ENCODE results near the gene CDKN1C.

The CDKN1C gene

DNA sequence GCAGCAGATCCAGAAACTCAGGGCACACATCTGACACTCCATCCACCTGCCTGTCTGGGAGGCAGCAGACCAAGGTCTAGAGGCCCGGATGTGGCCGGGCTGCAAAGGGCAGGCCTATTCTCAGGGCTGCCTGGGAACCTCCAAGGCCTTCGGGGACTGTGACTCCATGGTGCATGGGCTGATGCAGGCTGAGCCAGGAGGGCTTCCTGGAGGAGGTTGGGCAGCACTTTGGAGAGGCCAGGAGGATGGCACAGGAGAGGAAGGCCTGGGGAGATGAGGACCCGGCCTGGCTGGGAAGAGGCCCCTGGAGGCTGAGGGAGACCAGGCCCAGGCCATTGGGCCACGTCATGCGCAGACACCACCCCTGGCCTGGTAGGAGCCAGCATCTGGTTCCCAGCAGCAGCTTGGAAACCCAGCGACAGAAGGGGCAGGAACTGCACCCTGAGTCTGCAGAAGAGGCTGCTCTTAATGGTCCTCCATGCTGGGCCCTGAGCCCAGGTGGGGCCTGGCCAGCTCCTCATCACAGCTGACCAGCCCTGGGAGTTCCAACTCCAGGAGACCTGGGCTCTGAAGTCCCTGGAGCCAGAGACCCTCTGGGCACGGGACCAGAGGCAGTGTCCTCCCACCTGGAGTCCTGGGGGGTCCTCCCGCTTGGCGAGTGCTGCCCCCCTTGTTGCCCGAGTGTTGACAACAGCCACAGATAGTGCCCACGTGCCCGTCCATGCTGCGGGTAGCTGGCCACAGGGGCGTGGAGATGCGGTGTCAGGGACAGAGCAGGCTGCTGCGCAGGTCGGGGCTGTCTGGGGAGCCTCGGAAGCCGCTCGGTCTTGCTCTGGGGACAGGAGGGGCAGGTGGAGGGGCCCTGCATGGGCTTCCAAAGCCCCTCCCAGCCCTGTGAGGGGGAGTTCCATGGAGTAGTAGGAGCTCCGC lies 38.1 kb upstream of the CDKN1C start:
- DNase-seq (ENCODE audit: low read depth in 3 of 3): no peak

- DNase-seq (ENCODE audit: low read depth in 3 of 3): no peak
These were observed 37.1 kb upstream of the CDKN1C start for GRCh38 chr11:2922655-2923054.

- DNase-seq (ENCODE audit: low read depth in 3 of 3): no peak
These were observed 36.3 kb upstream of the CDKN1C start for GRCh38 chr11:2921742-2922493.

GRCh38 chr11:2921261-2921660 lies 35.7 kb upstream of the CDKN1C start:
- no peak for DNase-seq (ENCODE audit: low read depth in 3 of 3)

- no peak for DNase-seq (ENCODE audit: low read depth in 3 of 3)
These were observed 34.8 kb upstream of the CDKN1C start for GRCh38 chr11:2920343-2920742.

- no peak for DNase-seq (ENCODE audit: low read depth in 3 of 3)
These were observed 34.3 kb upstream of the CDKN1C start for GRCh38 chr11:2919837-2920236.

DNA sequence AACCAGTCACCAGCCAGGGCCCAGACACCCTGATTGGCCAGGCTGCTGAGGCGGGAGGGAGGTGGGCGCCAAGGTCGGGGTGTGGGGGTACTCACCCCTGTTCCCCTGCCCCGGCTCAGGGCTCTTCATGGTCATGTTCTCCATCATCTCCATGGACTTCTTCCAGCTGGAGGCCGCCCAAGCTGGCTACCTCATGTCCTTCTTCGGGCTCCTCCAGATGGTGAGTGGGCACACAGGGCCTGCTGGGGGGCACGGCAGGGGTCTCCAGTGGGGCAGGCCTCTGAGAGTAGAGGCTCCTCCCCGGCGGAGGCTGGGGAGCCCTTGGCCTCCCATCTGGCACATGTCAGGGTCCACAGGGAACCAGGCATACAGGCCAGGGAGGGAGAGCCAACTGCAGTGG lies 33.6 kb upstream of the CDKN1C start:
- no peak for DNase-seq (ENCODE audit: low read depth in 3 of 3)

DNA sequence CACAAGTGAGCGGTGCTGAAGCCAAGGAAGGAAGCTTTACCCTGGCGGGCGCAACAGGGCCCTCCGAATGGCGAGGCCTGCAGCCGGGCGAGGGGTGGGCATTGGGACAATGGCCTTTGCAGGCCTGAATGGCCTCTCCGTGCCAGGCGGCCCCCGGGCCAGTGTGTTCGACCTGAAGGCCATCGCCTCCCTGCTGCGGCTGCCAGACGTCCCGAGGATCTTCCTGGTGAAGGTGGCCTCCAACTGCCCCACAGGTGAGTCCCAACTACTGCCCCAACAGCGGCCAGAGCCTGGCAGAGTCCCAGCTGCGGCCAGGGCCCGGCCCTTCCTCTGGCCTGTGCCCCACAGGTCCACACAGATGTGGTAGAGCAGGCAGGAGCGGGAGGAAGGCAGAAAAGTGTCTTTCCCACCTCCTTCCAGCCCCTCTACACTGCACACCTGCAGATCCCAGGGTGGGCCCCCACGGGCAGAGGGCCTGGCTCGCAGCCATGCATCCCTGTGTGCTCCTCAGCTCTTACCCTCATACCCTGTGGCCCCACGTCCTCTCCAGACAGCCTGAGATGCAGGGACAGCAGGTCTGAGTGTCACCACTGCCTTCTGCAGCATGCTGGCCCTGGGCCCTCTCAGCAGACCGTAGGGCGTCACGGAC lies 32.4 kb upstream of the CDKN1C start:
- no peak for DNase-seq (ENCODE audit: low read depth in 3 of 3)

- DNase-seq (ENCODE audit: low read depth in 3 of 3): no peak
These were observed 31.5 kb upstream of the CDKN1C start for GRCh38 chr11:2916892-2917645.

DNA sequence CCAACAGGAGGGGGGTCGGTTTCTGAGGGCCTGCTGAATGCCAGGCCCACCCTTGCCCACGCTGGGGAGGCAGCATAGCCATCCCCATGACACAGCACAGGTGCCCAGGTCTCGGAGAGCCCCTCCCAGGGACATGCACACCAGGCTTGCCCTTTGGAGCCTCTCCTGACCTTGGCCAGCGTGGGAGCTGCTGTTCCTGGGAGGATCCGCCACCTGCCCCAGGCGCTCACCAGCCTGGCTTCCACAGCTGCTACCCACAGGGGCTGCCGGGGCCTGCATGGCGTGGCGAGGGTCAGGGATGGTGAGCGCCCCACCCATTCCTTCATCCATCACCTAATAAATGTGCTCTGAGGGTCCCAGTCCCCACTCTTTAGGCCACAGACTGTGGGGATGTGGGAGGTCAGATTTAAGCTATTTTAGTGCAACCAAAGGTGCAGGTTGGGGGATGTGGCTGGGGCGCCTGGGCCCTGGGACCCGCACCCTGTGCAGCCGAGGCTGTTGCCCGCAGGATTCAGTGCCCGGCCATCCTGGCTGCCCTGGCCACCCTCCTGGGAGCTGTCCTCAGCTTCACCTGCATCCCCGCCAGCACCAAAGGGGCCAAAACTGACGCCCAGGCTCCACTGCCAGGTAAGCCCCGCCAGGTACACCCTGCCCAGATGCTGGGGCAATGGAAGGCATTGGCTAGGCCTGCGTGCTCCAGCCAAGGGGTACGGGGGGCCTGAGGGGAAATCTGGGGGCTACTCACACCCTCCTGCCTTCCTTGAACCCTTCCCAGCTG lies 30.7 kb upstream of the CDKN1C start:
- DNase-seq (ENCODE audit: low read depth in 3 of 3): no peak

GRCh38 chr11:2915473-2915872 lies 29.9 kb upstream of the CDKN1C start:
- no peak for DNase-seq (ENCODE audit: low read depth in 3 of 3)

DNA sequence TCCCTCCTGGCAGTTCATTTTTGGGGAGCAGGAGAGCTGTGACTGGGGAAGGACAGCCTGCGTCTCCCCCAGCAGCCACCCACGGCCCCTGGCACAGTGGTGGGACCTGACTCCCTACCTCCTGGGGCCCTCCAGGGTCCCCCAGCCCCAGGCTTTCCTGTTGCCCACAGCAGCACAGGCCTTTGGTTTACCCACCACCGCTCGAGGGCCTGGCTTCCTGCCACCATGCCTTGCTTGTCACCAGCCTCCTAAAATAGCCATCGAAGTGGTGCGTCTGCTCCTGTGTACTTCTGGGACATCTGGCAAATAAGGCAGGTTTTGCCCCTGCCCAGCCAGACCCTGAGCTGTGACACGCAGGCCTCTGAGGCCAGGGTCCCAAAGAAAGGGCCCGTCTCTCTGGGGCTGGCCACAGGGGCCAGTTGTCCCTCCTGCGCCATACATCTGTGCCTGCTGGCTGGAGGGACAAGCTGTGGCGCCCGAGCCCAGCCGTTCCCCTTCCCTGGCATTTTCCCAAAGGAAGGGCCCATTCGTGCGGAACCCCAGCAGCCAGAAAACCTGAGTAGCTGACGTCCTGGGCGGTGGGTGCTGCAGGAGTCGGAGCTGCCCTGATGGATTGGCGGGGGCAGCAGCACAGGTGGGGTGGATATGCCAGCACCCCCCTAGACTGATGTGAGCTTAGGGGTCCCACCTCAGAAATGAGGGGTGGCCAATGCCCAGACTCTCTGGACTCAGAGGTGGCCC lies 29.1 kb upstream of the CDKN1C start:
- no peak for DNase-seq (ENCODE audit: low read depth in 3 of 3)

- no peak for DNase-seq (ENCODE audit: low read depth in 3 of 3)
These were observed 28.2 kb upstream of the CDKN1C start for GRCh38 chr11:2913776-2914175.

GRCh38 chr11:2913019-2913431 lies 27.4 kb upstream of the CDKN1C start:
- no peak for DNase-seq (ENCODE audit: low read depth in 3 of 3)

- DNase-seq (ENCODE audit: low read depth in 3 of 3): no peak
These were observed 26.9 kb upstream of the CDKN1C start for GRCh38 chr11:2912498-2912897.

GRCh38 chr11:2911785-2912391 lies 26.3 kb upstream of the CDKN1C start:
- DNase-seq (ENCODE audit: low read depth in 3 of 3): no peak

GRCh38 chr11:2911088-2911784 lies 25.7 kb upstream of the CDKN1C start:
- DNase-seq (ENCODE audit: low read depth in 3 of 3): no peak

- DNase-seq (ENCODE audit: low read depth in 3 of 3): no peak
These were observed 24.9 kb upstream of the CDKN1C start for GRCh38 chr11:2910401-2910955.

All from stimulated activated CD4-positive, alpha-beta T cell treated with anti-CD3 and anti-CD28 coated beads, TNF-alpha, amount 100 ng/mL, for 24 hours (primary cell).